Stimulated activated CD4-positive, alpha-beta T cell treated with anti-CD3 and anti-CD28 coated beads, Interleukin-15, amount 100 ng/mL, for 24 hours (primary cell): ENCODE measurements around the gene PCDHGC5.
A peak's percentile ranks its signal among the peaks of the same experiment; 100 is the strongest.

ENCODE experiments used
- DNase-seq: peaks from one replicate; pipeline ENCODE4 v3.0.0-alpha.2; 2020

Gene PCDHGC5

DNA sequence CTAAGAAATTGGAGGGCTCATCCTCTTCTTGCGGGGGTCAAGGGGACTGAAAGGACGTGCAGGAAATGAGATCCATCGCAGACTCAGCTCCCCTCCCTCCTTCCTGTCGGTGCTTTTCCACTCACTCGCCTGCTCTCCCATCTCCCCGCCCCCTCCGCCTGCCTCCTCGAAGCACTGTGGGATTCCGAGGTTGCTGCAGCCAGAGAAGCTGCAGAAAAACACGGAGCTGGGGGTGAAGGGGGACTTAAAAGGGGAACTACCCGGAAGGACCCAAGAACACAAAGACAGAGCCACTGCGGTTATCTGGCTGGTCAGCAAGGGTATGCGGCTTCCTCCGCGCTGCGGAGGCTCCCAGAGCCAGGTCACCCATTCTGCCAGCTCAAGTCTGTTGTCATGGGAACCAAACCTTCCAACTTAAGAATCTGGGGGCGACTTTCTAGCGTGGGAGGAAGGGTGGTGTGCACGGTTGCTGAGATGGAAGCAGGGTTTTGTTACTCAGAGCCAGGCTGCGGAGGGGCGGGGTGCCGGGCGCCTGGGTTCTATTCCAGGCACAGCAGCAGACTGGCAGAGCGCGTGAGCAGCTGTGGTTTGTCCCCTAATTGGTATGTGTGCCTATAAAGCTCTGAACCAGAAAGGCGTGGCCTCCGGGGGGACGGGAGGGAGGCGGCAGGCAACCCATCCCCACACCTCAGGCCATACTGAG lies 24.9 kb downstream of the PCDHGC5 start:
- peak; percentile 83 for DNase-seq

GRCh38 chr5:141514330-141515133 lies 25.7 kb downstream of the PCDHGC5 start:
- no peak for DNase-seq

- DNase-seq: no peak
These were observed 26.3 kb downstream of the PCDHGC5 start for GRCh38 chr5:141515141-141515540.

- DNase-seq: no peak
These were observed 27.2 kb downstream of the PCDHGC5 start for GRCh38 chr5:141515946-141516671.

DNA sequence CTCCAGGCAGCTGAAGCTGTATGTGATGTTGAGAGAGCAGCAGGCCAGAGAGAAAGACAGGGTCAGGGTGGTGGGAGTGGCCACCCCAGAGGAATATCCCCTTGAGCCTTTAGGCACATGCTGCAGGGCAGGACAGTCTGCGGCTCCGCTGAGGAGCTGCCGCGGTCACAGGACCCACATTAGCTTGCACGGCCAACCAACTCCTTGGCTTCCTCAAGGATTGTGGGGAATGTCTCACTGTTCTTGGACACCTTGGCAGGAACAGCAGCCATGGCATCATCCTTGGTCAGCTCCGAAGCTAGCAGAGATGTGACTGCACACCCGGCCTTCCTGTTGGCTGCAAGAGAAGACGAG lies 27.8 kb downstream of the PCDHGC5 start:
- no peak for DNase-seq

- no peak for DNase-seq
These were observed 28.4 kb downstream of the PCDHGC5 start for GRCh38 chr5:141517312-141517711.

GRCh38 chr5:141517880-141518617 lies 29.2 kb downstream of the PCDHGC5 start:
- no peak for DNase-seq

- no peak for DNase-seq
These were observed 29.7 kb downstream of the PCDHGC5 start for GRCh38 chr5:141518618-141519015.

- no peak for DNase-seq
These were observed 31.0 kb downstream of the PCDHGC5 start for GRCh38 chr5:141519605-141520565.

- no peak for DNase-seq
These were observed 32.4 kb downstream of the PCDHGC5 start for GRCh38 chr5:141521244-141521781.

DNA sequence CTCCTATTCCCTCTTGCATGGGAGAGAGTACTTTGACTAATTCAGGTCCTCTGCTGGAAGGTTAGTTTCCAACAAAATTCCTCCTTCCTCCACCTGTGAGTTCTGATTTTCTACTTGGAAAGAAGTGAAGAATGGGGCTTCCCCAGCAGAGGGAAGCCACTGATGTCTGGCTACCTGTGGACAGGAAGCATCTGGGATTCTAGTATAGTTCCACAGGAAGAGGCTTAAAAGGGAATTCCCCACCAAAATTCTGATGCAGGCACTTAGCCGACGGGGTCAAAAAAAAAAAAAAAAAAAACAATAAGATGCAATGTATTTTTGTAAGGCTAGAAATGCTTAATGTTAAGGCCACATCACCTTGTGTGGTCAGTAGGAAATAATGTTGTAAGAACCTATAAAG lies 33.4 kb downstream of the PCDHGC5 start:
- no peak for DNase-seq

GRCh38 chr5:141523991-141524390 lies 35.1 kb downstream of the PCDHGC5 start:
- DNase-seq: no peak

DNA sequence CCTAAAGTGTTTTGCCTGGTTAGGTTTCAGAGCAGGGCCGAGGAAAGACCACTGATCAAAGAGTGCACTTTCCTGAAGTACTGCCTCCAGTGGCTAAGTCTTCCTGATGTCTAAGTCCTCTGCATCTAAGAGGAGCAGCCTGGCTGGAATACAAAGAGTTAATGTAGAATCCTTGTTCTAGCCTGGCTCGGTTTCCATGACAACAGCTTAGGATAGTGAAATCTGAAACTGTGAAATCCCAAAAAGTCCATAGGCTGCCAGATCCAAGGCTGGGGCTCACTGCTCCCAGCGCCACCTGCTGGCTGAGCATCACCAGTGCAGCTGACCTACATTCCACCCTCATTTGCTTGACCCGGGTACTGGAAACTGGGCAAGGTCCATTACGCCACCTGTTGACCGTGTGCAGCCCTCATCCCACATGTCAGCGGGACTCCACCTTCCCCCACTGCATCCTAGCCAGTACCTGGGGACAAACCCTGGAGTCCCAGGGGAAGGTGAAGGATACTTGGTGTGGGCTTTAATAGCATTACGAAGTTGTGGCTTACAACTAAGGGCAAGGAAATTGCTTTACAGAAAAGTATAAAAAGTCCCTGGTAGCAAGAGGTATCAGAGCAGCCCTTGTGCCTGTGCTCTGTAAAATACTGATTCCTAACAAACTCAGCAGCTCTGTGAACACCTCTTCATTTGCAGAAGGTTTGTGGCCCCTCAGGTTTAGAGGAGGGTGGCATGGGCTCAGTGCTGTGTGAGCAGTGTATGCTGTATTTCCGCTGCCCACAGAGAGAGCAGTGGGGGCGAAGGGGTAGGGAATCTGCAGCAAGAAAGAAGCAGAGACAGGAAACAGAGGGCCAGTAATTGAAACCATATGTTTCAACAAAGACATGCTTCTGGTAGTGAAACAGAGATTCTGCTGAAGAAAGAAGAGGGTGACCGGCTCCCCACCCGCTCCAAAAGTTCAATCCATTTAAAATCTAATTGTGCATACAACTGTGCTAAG lies 36.0 kb downstream of the PCDHGC5 start:
- DNase-seq: peak; percentile 56

DNA sequence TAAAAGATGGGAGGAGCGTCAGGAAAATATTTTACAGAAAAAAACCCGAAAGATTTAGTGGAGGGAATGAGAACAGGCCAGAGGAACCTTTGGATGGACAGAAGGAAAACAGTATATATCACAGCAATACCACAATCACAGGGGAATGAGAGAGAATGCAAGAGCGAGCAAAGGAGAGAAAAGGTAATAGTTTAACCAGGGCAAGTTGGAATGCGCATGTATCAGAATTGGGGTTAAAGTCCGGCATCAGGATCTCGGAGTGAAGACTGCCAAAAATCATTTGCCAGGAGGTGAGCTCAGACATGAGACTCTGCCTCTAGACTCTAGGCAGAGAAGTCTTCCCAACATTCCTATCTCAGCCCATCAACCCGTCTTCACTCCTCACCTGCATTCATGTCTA lies 36.8 kb downstream of the PCDHGC5 start:
- DNase-seq: no peak

- no peak for DNase-seq
These were observed 38.5 kb downstream of the PCDHGC5 start for GRCh38 chr5:141527426-141527825.

DNA sequence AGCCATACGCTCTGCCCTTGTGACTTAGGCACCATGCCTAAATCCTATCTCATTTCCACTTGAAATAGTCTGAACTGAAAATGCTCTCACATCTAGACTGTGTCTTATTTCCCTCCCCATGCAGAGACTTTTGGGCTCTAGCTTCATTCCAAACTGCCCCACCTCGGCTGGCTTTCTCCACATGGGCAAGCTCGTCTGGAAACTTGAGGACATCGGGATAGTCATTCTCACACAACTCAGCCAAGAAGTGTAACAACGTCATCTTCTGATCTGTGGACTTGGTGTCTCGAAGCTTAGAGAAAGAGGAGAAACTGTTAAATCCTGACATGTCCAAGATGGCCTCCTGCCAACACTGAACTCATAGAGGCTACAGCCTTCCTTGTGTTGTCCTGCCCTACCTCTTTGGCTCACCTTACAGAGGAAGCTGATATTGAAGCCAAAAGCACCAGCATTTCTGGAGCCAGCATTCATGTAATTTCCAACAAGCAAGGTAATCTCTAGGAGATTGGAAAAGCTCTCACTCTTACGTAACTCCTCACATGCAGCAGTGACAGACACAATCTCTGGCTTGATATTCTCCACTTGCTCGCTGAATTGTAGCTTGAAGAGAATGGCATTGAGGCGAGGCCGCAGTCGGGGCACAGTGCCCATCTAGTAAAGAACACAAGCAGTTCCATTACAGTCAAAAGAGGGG lies 39.6 kb downstream of the PCDHGC5 start:
- no peak for DNase-seq

DNA sequence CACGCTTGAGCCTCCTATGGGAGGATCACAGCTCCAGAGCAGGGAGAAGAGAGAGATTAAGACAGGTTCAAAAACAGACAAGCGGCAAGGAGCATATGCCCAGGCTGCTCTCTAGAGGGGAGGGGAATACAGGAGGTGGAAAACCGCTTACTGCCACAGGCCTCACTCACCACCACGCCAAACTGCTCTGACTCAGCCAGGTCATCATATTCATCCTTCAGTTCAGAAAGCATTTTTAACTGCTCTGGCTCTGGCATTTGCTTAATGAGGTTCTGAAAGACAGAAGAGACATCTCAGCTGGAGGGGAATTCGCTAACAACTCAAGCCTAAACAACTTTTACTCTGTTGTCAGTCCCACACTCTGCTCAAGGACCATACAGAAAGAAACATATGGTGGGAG lies 40.1 kb downstream of the PCDHGC5 start:
- no peak for DNase-seq

- no peak for DNase-seq
These were observed 41.0 kb downstream of the PCDHGC5 start for GRCh38 chr5:141529873-141530272.

DNA sequence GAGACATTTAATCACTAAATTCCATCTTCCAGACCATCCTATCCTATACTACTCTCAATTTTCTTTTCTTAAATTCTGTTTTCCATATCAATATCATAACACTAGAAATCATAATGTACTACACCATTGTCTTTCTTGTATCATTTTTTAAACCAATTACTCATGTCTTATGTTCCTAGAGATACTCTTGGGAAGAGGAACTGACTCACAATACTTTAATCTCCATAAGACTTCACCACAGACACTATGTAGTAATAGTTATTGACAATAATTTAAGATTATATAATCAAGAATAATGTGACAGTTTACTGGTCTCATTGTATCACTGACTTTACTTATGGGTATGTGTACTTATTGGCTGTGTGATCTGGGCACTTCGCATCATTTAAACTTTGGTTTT lies 43.8 kb downstream of the PCDHGC5 start:
- DNase-seq: no peak

- DNase-seq: no peak
These were observed 45.0 kb downstream of the PCDHGC5 start for GRCh38 chr5:141533897-141534296.
